Measurements from ENCODE around the gene HOXD12.

- no peak for TF ChIP-seq CTCF (conservative IDR thresholded peaks at IDR 0.05 in 1 of 2, IDR thresholded peaks at IDR 0.05 in 1 of 2; ENCODE audit: low read depth in 1 of 2, low read length in 2 of 2)
- peak; percentile 84 for TF ChIP-seq EZH2 (IDR thresholded peaks at IDR 0.05; ENCODE audit: low read length, missing control alignments)
Observed at GRCh38 chr2:176091329-176092258, 8.0 kb upstream of the HOXD12 start.

Data from fibroblast of lung (primary cell).